ENCODE results near the gene CCDC69.
A peak's percentile ranks its signal among the peaks of the same experiment; 100 is the strongest.
"Not testable (repeated sequence)": the region's sequence is repeated elsewhere in the genome, so short reads cannot be mapped to it uniquely, and the experiment has no call there.

Gene CCDC69

DNA sequence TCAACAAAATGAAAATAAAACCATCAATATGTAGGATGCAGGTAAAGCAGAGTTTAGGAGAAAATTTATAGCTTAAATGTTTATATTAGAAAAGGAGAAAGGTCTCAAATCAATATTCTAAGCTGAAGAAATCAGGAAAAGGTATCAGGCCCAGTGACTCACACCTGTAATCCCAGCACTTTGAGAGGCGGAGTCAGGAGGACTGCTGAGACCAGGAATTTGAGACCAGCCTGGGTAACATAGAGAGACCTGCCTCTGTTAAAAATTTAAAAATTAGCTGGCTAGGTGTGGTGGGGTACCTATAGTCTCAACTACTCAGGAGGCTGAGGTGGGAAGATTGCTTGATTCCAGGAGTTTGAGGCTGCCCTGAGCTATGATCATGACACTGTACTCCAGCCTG, 32.2 kb downstream of the CCDC69 start:
- no peak for DNase-seq

- DNase-seq: no peak
These were observed 34.7 kb downstream of the CCDC69 start for GRCh38 chr5:151189151-151189550.

- no peak for DNase-seq
These were observed 37.4 kb downstream of the CCDC69 start for GRCh38 chr5:151186538-151186937.

DNA sequence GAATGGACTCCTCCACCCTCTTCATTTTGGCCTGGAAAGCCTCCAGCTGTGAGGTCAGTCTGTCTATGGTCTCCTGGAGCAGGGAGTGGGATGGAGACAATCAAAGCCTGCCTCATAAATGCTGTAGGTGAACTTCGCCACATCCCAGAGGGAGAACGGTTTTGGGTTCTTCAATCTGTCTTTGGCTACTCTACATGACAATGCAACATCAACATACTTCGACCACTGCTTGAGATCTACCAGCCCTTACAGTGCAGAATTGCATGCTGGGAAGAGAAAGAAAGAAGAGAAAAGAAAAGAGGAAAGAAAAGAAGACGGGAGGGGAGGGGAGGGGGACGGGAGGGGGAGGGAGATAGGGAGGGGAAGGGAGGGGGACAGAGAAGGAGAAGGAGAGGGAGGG, 37.8 kb downstream of the CCDC69 start:
- DNase-seq: no peak

DNA sequence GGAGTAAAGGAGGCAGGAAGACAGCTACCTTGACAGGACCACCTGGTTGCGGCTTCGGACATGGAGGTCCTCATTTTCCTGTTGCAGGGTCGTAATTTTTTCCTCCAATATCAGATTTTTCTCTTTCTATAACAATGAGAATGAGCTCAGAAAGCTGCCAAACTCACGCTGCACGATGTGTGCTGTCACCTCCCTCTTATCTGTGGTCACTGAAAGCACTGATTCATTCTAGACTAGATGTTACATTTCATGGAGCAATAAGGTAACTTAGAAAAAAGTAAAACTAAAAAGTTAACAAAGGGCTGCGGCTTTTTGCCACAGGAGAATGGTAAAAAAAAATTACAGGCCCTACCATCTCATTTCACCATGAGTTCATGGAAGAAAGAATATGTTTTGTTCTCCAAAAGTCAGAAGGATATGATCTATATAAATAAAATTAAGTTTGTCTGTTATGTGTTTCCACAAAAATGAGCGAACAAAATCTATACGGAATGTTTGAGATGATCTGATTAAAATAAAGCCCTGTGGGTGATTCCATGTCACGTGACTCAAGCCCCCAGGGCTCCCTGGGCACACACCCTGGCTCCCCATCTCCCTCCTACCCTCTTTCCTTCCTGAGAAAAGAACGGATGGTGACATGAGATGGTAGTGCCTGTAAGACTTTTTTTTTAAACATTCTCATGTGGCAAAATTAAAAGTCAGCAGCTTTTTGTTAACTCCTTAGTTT, 39.4 kb downstream of the CCDC69 start:
- DNase-seq: no peak

DNA sequence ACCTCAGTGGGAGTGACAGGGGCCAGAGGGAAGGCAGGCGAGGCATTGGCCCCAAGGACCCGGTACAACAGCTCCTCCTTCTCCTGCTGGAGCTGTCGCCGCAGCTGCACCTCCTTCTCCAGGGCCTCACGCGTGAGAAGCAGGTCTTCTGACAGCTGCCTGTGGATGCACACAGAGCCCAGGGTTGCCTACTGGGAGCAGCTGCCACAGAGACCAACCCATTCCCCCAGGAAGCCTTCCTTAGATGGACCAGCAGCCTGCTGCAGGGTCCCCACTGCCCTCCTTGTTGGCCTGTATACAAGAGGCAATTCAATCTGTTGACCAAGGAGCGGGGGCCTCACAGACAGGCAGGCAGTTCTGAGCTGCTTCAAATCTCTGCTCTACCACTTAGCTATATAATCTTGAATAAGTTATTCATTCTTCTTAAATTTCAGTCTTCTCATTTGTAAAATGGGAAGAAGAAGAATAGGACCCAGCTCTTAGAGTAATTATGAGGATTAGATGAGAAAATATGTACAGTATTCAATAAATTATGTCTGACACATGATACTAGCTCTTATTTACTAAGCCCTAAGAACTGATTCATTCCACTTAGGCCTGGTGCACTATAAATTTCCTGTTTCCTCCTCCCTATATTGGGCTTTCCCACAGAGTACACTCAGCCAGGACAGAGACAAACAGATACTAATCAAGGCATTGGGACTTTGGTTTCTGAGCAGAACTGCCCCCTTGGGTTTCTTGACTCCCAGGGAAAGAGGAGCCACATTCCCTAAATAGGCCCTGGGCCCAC, 40.2 kb downstream of the CCDC69 start:
- no peak for DNase-seq

DNA sequence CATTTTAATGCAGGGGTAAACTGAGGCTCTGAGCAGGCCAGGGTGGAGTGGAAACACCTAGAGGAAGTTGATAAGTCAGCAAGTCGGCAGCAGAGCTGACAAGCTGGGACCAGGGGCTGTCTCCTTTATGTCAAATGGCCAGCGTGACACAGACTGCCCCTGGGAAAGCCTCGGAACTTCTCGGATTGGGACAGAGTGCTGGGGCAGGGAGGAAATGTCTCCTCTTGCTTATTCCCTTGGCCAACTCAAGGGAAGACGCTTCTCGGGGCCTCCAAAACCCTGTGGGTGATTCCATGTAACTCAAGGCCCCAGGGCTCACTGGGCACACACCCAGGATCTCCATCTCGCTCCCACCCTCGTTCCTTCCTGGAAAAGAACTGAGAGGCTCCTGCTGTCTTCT, 40.9 kb downstream of the CCDC69 start:
- no peak for DNase-seq

DNA sequence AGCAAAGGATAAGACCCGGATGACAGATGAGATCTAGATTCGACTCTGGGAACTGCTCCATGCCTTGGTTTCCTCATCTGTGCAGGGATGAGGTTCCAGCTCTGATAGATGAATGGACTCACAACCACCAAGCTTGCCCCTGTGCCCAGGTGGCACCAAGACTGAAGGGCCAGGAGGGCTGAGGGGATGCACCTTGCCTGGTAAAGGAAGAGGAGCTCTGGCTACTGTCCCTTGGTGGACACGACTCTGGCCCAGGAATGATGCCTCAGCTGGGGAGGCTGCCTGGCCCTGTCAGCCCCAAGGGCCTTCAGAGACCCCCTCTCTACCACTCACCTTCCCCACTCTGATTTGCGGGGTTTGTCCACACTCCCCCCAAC, 41.4 kb downstream of the CCDC69 start:
- DNase-seq: no peak

DNA sequence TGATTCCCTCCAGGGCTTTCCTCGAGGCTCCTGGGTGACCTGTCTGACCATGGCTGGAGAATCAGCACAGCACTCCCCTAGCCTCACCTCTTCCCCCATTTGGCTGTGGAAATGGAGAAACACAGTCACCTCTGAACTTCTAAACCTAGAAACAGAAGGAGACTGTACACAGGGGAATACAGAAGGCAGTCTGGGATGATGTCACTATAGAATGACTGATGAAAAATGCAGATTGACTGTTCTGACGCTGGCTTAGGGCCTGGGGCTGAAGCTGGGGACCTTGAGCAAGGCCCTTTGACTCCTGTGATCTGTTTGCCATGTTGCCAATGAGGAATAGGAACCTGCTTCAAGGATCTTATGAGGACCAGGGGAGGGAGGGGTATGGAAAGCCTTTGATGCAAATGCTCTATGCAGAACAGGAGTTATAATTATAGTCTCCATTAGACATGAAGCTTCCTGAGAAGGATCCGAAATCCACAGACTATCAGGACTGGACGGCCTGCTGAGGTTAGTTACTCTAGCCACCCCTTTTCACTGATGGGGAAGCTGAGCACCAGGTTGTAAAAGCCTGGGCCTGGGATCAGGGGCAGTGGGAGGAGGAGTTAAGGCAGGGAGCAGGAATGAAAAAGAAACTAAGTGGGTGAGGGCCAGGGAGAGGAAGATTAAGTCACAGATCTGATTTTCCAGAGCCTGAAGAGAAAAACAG, 41.9 kb downstream of the CCDC69 start:
- DNase-seq: no peak

- no peak for DNase-seq
These were observed 43.6 kb downstream of the CCDC69 start for GRCh38 chr5:151180291-151180690.

DNA sequence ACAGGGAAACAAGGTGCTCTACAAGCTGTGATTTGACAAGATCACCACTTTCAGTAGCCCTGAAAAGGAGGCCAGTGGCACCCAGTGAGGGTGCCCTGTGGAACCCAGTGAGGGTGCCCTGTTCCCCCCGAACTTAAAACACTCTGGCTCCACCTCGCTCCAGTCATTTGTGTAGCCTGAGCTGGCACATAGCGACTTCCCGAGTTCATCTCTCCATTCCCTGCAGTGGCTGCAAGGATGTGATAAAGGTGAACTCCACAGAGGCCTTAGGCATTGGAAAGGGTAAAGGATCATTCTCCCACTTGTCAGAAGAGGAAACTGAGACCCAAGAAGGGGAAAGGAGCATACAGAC, 44.4 kb downstream of the CCDC69 start:
- DNase-seq: no peak

GRCh38 chr5:151178777-151179488, 45.0 kb downstream of the CCDC69 start:
- no peak for DNase-seq

GRCh38 chr5:151178372-151178771, 45.5 kb downstream of the CCDC69 start:
- DNase-seq: no peak

GRCh38 chr5:151176268-151176667, 47.6 kb downstream of the CCDC69 start:
- DNase-seq: not testable (repeated sequence)

DNA sequence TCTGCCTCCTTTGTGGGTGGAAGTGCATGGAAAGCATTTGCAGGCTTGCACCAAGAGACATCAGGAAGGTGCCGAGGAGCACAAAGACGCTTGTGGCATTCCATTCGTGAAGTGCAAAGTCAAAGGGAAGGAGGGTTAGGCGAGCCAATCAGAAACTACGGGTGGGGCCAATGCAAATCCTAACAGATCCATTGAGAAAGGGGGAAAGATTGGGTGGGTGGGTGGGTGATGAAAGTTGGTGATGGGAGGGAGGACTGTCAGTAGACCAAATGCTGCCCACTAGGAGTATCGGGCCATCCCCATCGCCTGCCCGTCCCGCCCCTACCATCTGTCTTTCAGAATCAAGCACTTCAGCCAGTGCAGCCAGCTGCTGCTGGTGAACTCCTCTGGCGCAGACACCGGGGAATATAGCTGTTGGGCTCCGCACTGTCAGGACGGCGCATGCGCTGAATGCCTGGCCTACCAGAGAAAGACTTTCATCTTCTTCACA, 49.2 kb downstream of the CCDC69 start:
- no peak for DNase-seq

DNA sequence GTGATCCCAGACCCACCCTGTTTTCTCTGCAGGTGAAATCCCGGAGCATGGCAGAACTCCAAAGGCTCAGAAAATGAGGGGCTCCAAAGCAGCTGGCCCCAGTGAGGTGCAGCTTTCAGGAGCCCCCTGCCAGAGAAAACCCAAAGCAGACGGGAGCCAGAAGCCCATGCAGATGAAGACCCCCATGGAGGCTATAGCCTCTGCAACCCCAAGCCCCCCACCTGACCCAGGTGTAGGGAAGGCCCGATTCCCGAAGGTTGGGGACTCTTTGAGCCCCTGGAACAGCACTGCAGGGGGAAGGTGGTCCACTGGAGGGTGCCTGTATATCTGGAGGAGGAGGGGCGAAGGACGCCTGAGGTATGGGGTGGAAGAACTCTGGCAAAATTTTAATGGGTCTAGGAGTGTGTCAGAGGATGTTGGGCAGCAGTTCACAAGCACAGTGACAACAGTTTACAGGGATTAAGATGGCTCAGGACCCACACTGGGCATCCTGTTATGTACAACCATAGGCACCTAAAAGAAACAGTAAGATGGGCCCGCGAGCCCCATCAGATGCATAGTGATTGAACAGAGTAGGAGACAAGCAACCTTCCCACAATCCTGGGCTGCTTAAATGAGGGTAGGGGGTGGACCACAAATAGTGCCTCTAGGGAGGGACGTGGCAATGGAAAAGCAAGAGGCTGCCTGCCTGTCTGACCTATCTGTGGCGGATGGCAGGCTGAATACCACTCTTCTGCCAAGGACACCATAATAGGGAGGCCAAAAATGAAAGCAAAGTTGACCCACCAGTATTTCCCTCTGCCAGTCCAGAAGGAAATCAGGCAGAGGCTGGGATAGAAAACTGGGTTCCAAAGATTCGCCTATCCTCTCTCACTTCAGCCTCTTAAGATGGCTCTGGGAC, 49.9 kb downstream of the CCDC69 start:
- no peak for DNase-seq

- peak; percentile 48 to 79 (median 66) for DNase-seq
These were observed 52.4 kb downstream of the CCDC69 start for GRCh38 chr5:151171529-151171928.

GRCh38 chr5:151168602-151169344, 55.1 kb downstream of the CCDC69 start:
- no peak for DNase-seq

GRCh38 chr5:151167022-151167421, 56.9 kb downstream of the CCDC69 start:
- DNase-seq: no peak

GRCh38 chr5:151164687-151165392, 59.1 kb downstream of the CCDC69 start:
- DNase-seq: peak; percentile 86 to 91 (median 88)

Data from suppressor macrophage (primary cell).